B cell (primary cell): ENCODE measurements around the gene PEX11B. TPM values are rescaled to one million over a fixed set of nuclear protein-coding genes. Genes with fewer than 3 reads are reported as not detected.

ENCODE experiments used
- ATAC-seq: fragments of 200-7000 bp; cut with Tn5 transposase; one replicate; pipeline ENCODE4 v1.10.0; 2021; ENCODE audit warnings: low read depth, mild to moderate bottlenecking, moderate number of reproducible peaks, moderate library complexity
- CTCF ChIA-PET: fragments of 350-600 bp; sonication (Branson Sonifier 250); formaldehyde crosslinking; loops from one replicate; lab custom pipeline; 2021; ENCODE audit warnings: antibody characterized with exemption, inconsistent platforms; lab: Charles Lee
- POLR2A ChIA-PET: fragments of 350-600 bp; sonication (Branson Sonifier 250); formaldehyde crosslinking; loops from one replicate; lab custom pipeline; 2021; ENCODE audit warnings: antibody characterized with exemption; lab: Charles Lee
- DNase-seq: peaks from one replicate; pipeline ENCODE4 v3.0.0; 2013
- H2AFZ ChIP-seq: 2 replicates; pipeline ENCODE4 v1.6.1; 2012; ENCODE audit warnings: mild to moderate bottlenecking, low read depth, low read length; ENCODE audit not compliant: insufficient read depth, poor library complexity, severe bottlenecking
- H3K27ac ChIP-seq, 2 donors: 1 replicate in 1 of 2; 2 replicates in 1 of 2; pipeline ENCODE4 v1.5.1; 2012 to 2013; ENCODE audit warnings: low read length in 2 of 2, mild to moderate bottlenecking in 2 of 2, moderate library complexity in 1 of 2
- H3K27me3 ChIP-seq, 4 experiments: fragments of 200-600 bp in 1 of 4; sonication (generic) in 1 of 4; replicated peaks in 1 of 4; 1 replicate in 2 of 4; 2 replicates in 2 of 4; pipeline versions ENCODE4 v1.6.1 to v1.7.0; 2013 to 2016; ENCODE audit warnings: low read length in 3 of 4, mild to moderate bottlenecking in 2 of 4, mixed read lengths in 1 of 4, moderate library complexity in 1 of 4; ENCODE audit not compliant: insufficient read depth in 4 of 4, control insufficient read depth in 3 of 4; ENCODE audit errors: control extremely low read depth in 1 of 4
- H3K36me3 ChIP-seq, 2 experiments: replicated peaks in 1 of 2; 1 replicate in 1 of 2; 2 replicates in 1 of 2; pipeline versions ENCODE4 v1.6.1 to v1.7.1; 2013; ENCODE audit warnings: low read length in 1 of 2; ENCODE audit not compliant: insufficient read depth in 2 of 2, control insufficient read depth in 1 of 2; ENCODE audit errors: control extremely low read depth in 1 of 2, extremely low read depth in 1 of 2
- H3K4me1 ChIP-seq, 2 donors: fragments of 200-600 bp in 1 of 2; sonication (generic) in 1 of 2; 1 replicate in 1 of 2; 2 replicates in 1 of 2; pipeline versions ENCODE4 v1.5.1 to v1.6.1; 2013 to 2017; ENCODE audit warnings: low read length in 2 of 2; ENCODE audit not compliant: control insufficient read depth in 2 of 2, insufficient read depth in 2 of 2
- H3K4me2 ChIP-seq: replicated peaks from 2 replicates; pipeline ENCODE3; 2012; ENCODE audit warnings: mild to moderate bottlenecking, low read depth, low read length; ENCODE audit not compliant: poor library complexity, severe bottlenecking
- H3K4me3 ChIP-seq, 5 experiments: fragments of 200-600 bp in 1 of 5; sonication (generic) in 1 of 5; 1 replicate in 3 of 5; 2 replicates in 2 of 5; pipeline versions ENCODE4 v1.5.1 to v1.7.0; 2011 to 2016; ENCODE audit warnings: low read length in 4 of 5, mild to moderate bottlenecking in 4 of 5, low read depth in 2 of 5, control low read depth in 1 of 5, moderate library complexity in 1 of 5; ENCODE audit not compliant: insufficient read depth in 1 of 5; ENCODE audit errors: control extremely low read depth in 1 of 5, extremely low read depth in 1 of 5
- H3K79me2 ChIP-seq: fragments of 200-600 bp; sonication (generic); one replicate; pipeline ENCODE4 v1.6.0; 2016; ENCODE audit warnings: low read length; ENCODE audit not compliant: control insufficient read depth, insufficient read depth
- H3K9ac ChIP-seq: fragments of 200-600 bp; sonication (generic); 2 replicates; pipeline ENCODE4 v1.6.1; 2017; ENCODE audit warnings: mild to moderate bottlenecking, low read length, moderate library complexity
- H3K9me3 ChIP-seq, 3 donors: one replicate each; pipeline versions ENCODE4 v1.6.1 to v1.7.1; 2013; ENCODE audit warnings: low read length in 2 of 3; ENCODE audit not compliant: control insufficient read depth in 2 of 3, insufficient read depth in 1 of 3; ENCODE audit errors: control extremely low read depth in 1 of 3
- H4K20me1 ChIP-seq: 2 replicates; pipeline ENCODE4 v1.6.0; 2012; ENCODE audit warnings: mild to moderate bottlenecking, low read length; ENCODE audit not compliant: insufficient read depth, control insufficient read depth, poor library complexity, severe bottlenecking
- H3K27ac Mint-ChIP-seq: one replicate; pipeline ENCODE4 v1.8.0; 2021; ENCODE audit warnings: mixed read lengths
- H3K27me3 Mint-ChIP-seq: one replicate; pipeline ENCODE4 v1.8.0; 2021; ENCODE audit warnings: mixed read lengths
- H3K4me1 Mint-ChIP-seq: one replicate; pipeline ENCODE4 v1.8.0; 2021; ENCODE audit warnings: mixed read lengths
- H3K4me3 Mint-ChIP-seq: one replicate; pipeline ENCODE4 v1.8.0; 2021; ENCODE audit warnings: mixed read lengths
- H3K9me3 Mint-ChIP-seq: one replicate; pipeline ENCODE4 v1.8.0; 2022; ENCODE audit warnings: mixed read lengths; ENCODE audit not compliant: insufficient read depth
- EZH2 ChIP-seq: IDR thresholded peaks from 2 replicates; pipeline ENCODE4 v1.6.1; 2012; ENCODE audit warnings: borderline replicate concordance, low read depth, mild to moderate bottlenecking, moderate library complexity, low read length; ENCODE audit not compliant: insufficient read depth, poor library complexity, severe bottlenecking
- WGBS: methylation state at CpG from one replicate; pipeline ENCODE4 v1.1.5; 2013; ENCODE audit warnings: missing lambda C conversion rate; ENCODE audit not compliant: insufficient coverage; 5-methylcytosine and 5-hydroxymethylcytosine counted together
- intact Hi-C: fragments of 100-400 bp; cut with micrococcal nuclease; formaldehyde crosslinking; loops from one replicate; pipeline ENCODE4 v1.10.0; 2022
- polyA plus RNA-seq: library from polyadenylated mRNA; depleted of rRNA; stranded (reverse); fragments of >200 nt; gene quantifications from 2 replicates; pipeline ENCODE4 v1.2.3, GENCODE V29; 2012
- total RNA-seq, 2 donors: library from RNA; stranded (reverse); fragments of 120-200 nt in 1 of 2; gene quantifications; 1 replicate in 1 of 2; 2 replicates in 1 of 2; pipeline versions ENCODE4 v1.2.3 to v1.2.4, GENCODE V29; 2013 to 2022
- TF ChIP-seq, protein P1 (sequence below): fragments of 200-600 bp; IDR thresholded peaks from one replicate; pipeline ENCODE4 v1.8.0; 2022; ENCODE audit warnings: antibody characterized with exemption, mild to moderate bottlenecking

PEX11B gene
- total and polyA plus RNA-seq, 2 donors (not counting 1 experiment from before 2014, with no cell fraction given), result 16.5 to 48.1 TPM

DNA sequence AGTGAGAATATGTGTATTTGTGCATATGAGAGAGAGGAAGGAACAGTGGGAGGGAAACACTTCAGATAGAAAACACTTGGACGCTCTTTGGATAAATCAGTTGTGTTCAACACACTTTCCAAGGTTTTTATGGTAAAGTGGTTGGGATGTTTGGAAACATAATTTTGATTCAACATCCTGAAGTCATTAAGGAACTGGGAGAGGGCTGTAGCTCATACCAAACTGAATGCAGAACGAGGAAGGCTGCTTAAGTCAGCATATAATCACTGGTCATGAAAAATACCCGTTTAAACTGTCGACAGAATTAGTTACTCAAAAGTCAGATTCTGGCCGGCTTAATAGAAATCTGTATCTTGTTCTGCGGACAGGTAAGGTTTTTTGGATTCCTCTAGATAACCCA lies 24.4 kb upstream of the PEX11B start:
- TF ChIP-seq, protein P1, sequence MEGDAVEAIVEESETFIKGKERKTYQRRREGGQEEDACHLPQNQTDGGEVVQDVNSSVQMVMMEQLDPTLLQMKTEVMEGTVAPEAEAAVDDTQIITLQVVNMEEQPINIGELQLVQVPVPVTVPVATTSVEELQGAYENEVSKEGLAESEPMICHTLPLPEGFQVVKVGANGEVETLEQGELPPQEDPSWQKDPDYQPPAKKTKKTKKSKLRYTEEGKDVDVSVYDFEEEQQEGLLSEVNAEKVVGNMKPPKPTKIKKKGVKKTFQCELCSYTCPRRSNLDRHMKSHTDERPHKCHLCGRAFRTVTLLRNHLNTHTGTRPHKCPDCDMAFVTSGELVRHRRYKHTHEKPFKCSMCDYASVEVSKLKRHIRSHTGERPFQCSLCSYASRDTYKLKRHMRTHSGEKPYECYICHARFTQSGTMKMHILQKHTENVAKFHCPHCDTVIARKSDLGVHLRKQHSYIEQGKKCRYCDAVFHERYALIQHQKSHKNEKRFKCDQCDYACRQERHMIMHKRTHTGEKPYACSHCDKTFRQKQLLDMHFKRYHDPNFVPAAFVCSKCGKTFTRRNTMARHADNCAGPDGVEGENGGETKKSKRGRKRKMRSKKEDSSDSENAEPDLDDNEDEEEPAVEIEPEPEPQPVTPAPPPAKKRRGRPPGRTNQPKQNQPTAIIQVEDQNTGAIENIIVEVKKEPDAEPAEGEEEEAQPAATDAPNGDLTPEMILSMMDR, result no peak
- TF ChIP-seq EZH2, result no peak
- 96% methylated on average over 6 of the region's 6 CpGs for WGBS

DNA sequence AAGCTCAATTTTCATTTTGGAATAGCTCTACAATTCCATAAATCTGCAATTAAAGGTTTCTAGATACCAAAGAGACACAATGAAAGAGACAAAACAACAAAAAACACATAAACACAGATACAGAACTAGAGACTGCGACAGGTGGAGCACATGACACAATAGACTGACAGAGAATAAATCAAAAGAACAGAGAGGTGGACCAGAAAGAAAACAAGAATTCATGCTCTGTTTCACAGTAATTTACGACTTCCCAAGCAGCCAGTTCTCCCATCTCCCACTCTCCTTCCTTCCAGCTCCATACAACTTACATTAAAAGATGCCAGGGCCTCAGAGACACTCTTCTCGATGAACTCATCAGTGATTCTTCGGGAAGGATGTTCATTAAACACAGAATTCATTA lies 23.9 kb upstream of the PEX11B start:
- ATAC-seq (no peak), DNase-seq (no peak)
- Histone ChIP-seq H3K27ac (no peak overlapping the region), H3K9ac (no peak overlapping the region), H3K4me3 (no peak overlapping the region), H4K20me1 (no peaks in the 10 kb centered on the region), H3K79me2 (no peaks in the 10 kb centered on the region), H3K9me3 (no peaks in the 10 kb centered on the region), H2AFZ (no peak overlapping the region), H3K4me1 (no peaks in the 10 kb centered on the region), H3K27me3 (no peaks in the 10 kb centered on the region), H3K36me3 (peaks cover 3 to 25% of the 10 kb centered on the region in 2 experiments), H3K4me2 (no peak overlapping the region)
- 92% methylated on average over 4 of the region's 4 CpGs for WGBS
- CTCF ChIA-PET, result interaction anchor here (1.3 to 1.4 kb wide), 2 partner anchors 15 kb away, joined by 3 to 4 read pairs; partner anchors contain the start of gene LIX1L
- Mint-ChIP-seq H3K27ac (no peak overlapping the region), H3K9me3 (no peaks in the 10 kb centered on the region), H3K27me3 (no peaks in the 10 kb centered on the region), H3K4me1 (no peaks in the 10 kb centered on the region), H3K4me3 (no peak overlapping the region)
- intact Hi-C loops, result no loop called here
- POLR2A ChIA-PET, result no interaction called here
- TF ChIP-seq, protein P1, result no peak
- no peak for TF ChIP-seq EZH2

More for the DNA sequence above, 24.4 kb upstream of the PEX11B start:
- no peak overlapping the region for H3K4me2 ChIP-seq
- Mint-ChIP-seq H3K9me3 (no peaks in the 10 kb centered on the region), H3K27me3 (no peaks in the 10 kb centered on the region), H3K4me1 (no peaks in the 10 kb centered on the region), H3K27ac (no peak overlapping the region), H3K4me3 (no peak overlapping the region)
- POLR2A ChIA-PET, result no interaction called here
- intact Hi-C loops, result no loop called here
- DNase-seq (no peak), ATAC-seq (no peak)
- no peak overlapping the region for H3K4me3 ChIP-seq
- no peaks in the 10 kb centered on the region for H4K20me1 ChIP-seq
- no peaks in the 10 kb centered on the region for H3K27me3 ChIP-seq
- H3K36me3 ChIP-seq, result peaks cover 3 to 26% of the 10 kb centered on the region in 2 experiments
- H3K79me2 ChIP-seq, result no peaks in the 10 kb centered on the region
- no peaks in the 10 kb centered on the region for H3K4me1 ChIP-seq
- no peak overlapping the region for H3K9ac ChIP-seq
- no peaks in the 10 kb centered on the region for H3K9me3 ChIP-seq
- CTCF ChIA-PET, result interaction anchor here (1.2 to 1.4 kb wide), 3 partner anchors 11 to 15 kb away, joined by 3 to 4 read pairs (median 3); partner anchors contain the start of gene LIX1L
- H2AFZ ChIP-seq, result no peak overlapping the region
- H3K27ac ChIP-seq, result no peak overlapping the region
